Hepatocyte (in vitro differentiated cells): ENCODE results near the gene ADAP1. TPM values are rescaled to one million over a fixed set of nuclear protein-coding genes. Genes with fewer than 3 reads are reported as not detected.

Source experiments
- DNase-seq: peaks from one replicate; pipeline ENCODE4 v3.0.0-alpha.2; 2016; ENCODE audit warnings: low spot score
- H2AFZ ChIP-seq: fragments of 200-600 bp; sonication (generic); 2 replicates; pipeline ENCODE4 v1.6.0; 2016; ENCODE audit warnings: antibody characterized with exemption, mild to moderate bottlenecking
- H3K27ac ChIP-seq: fragments of 200-600 bp; sonication (generic); 2 replicates; pipeline ENCODE4 v1.5.1; 2016; ENCODE audit warnings: mild to moderate bottlenecking
- H3K27me3 ChIP-seq: fragments of 200-600 bp; sonication (generic); 2 replicates; pipeline ENCODE4 v1.6.1; 2016
- H3K36me3 ChIP-seq: fragments of 200-600 bp; sonication (generic); replicated peaks from 2 replicates; pipeline ENCODE4 v1.5.1; 2016; ENCODE audit warnings: low read depth; ENCODE audit not compliant: insufficient read depth
- H3K4me1 ChIP-seq: fragments of 200-600 bp; sonication (generic); 2 replicates; pipeline ENCODE4 v1.5.1; 2016; ENCODE audit warnings: mild to moderate bottlenecking, moderate library complexity; ENCODE audit not compliant: insufficient read depth
- H3K4me2 ChIP-seq: fragments of 200-600 bp; sonication (generic); 2 replicates; pipeline ENCODE4 v1.6.0; 2016
- H3K4me3 ChIP-seq: fragments of 200-600 bp; sonication (generic); 2 replicates; pipeline ENCODE4 v1.5.1; 2016; ENCODE audit warnings: mild to moderate bottlenecking
- H3K79me2 ChIP-seq: fragments of 200-600 bp; sonication (generic); 2 replicates; pipeline ENCODE4 v1.6.0; 2017; ENCODE audit warnings: mild to moderate bottlenecking
- H3K9me2 ChIP-seq: fragments of 200-600 bp; sonication (generic); replicated peaks from 2 replicates; pipeline ENCODE4 v1.6.0; 2017; ENCODE audit warnings: mild to moderate bottlenecking; ENCODE audit not compliant: insufficient read depth
- H3K9me3 ChIP-seq: fragments of 200-600 bp; sonication (generic); 2 replicates; pipeline ENCODE4 v1.5.1; 2016; ENCODE audit warnings: low read depth, mild to moderate bottlenecking
- H4K20me1 ChIP-seq: fragments of 200-600 bp; sonication (generic); 2 replicates; pipeline ENCODE4 v1.6.0; 2016; ENCODE audit warnings: mild to moderate bottlenecking; ENCODE audit not compliant: insufficient read depth, poor library complexity, severe bottlenecking
- EZH2 ChIP-seq: fragments of 200-600 bp; sonication (generic); IDR thresholded peaks from 2 replicates; pipeline ENCODE4 v1.6.1; 2016; ENCODE audit warnings: antibody characterized with exemption, mild to moderate bottlenecking, borderline replicate concordance
- EZH2phosphoT487 ChIP-seq: fragments of 200-600 bp; sonication (generic); IDR thresholded peaks from one replicate; pipeline ENCODE4 v1.6.1; 2018; ENCODE audit warnings: antibody characterized with exemption, mild to moderate bottlenecking, low read depth, moderate library complexity; ENCODE audit not compliant: unreplicated experiment, severe bottlenecking
- WGBS: methylation state at CpG from one replicate; pipeline ENCODE4 v1.1.6; 2016; ENCODE audit warnings: low lambda C conversion rate; ENCODE audit errors: missing lambda C conversion rate; 5-methylcytosine and 5-hydroxymethylcytosine counted together
- polyA plus RNA-seq: library from polyadenylated mRNA; unstranded; fragments of >200 nt; fragmentation: Nextera tagmentation; extraction: Ambion mirVana; gene quantifications from 2 replicates; pipeline ENCODE4 v1.2.1, GENCODE V29; 2016
- total RNA-seq: library from RNA; depleted of rRNA; stranded (reverse); fragments of >200 nt; gene quantifications from 2 replicates; pipeline ENCODE4 v1.2.3, GENCODE V29; 2014
- TF ChIP-seq, protein P1 (sequence below): fragments of 200-600 bp; sonication (generic); IDR thresholded peaks from 2 replicates; pipeline ENCODE4 v1.5.1; 2016; ENCODE audit warnings: antibody characterized with exemption, mild to moderate bottlenecking; ENCODE audit not compliant: poor library complexity

ADAP1 gene
- total and polyA plus RNA-seq, 2 experiments from 2014 or later: 25.6 to 35.7 TPM

DNA sequence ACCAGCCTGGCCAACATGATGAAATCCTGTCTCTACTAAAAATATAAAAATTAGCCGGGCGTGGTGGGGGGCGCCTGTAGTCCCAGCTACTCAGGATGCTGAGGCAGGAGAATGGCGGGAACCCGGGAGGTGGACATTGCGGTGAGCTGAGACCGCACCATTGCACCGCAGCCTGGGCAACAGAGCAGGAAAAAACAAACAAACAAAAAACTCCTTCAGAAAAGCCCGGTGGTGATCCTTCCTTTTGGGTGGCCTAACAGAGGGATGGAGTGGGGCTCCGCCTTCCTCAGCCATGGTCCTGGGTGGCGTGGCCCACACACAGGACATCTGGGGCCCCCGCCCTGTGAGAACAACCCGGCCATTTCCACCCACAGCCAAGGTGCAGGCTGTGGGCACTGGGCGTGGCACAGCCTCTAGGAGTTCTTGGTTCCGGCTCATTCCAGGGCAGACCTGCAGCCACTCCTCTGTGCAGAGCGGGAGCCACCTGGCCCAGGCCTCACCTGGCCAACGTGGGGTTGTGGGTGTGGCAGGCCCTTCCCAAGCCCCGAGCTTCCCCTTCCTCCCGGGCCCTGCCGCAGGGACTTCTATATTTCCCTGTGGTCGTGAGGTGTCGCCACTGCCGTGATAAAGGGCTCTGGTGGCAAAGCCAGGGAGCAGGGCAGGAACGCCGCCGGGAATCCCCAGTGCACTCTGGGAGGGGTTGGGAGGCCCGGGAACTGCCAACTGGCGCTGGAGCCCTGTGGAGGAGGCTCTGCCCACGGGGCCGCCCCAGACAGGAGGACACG lies 40.6 kb downstream of the ADAP1 start:
- peaks cover 7% of the 10 kb centered on the region for H3K4me1 ChIP-seq
- no peaks in the 10 kb centered on the region for H3K79me2 ChIP-seq
- no peaks in the 10 kb centered on the region for H3K9me2 ChIP-seq
- no peak for TF ChIP-seq EZH2
- TF ChIP-seq EZH2phosphoT487: no peak
- TF ChIP-seq, protein P1, sequence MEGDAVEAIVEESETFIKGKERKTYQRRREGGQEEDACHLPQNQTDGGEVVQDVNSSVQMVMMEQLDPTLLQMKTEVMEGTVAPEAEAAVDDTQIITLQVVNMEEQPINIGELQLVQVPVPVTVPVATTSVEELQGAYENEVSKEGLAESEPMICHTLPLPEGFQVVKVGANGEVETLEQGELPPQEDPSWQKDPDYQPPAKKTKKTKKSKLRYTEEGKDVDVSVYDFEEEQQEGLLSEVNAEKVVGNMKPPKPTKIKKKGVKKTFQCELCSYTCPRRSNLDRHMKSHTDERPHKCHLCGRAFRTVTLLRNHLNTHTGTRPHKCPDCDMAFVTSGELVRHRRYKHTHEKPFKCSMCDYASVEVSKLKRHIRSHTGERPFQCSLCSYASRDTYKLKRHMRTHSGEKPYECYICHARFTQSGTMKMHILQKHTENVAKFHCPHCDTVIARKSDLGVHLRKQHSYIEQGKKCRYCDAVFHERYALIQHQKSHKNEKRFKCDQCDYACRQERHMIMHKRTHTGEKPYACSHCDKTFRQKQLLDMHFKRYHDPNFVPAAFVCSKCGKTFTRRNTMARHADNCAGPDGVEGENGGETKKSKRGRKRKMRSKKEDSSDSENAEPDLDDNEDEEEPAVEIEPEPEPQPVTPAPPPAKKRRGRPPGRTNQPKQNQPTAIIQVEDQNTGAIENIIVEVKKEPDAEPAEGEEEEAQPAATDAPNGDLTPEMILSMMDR: no peak
- no peak overlapping the region for H3K27ac ChIP-seq
- no peaks in the 10 kb centered on the region for H4K20me1 ChIP-seq
- no peaks in the 10 kb centered on the region for H3K9me3 ChIP-seq
- no peaks in the 10 kb centered on the region for H3K27me3 ChIP-seq
- 88% methylated on average over 31 of the region's 31 CpGs for WGBS
- H3K36me3 ChIP-seq: no peaks in the 10 kb centered on the region
- no peak for DNase-seq
- H2AFZ ChIP-seq: no peak overlapping the region
- no peak overlapping the region for H3K4me3 ChIP-seq
- H3K4me2 ChIP-seq: no peak overlapping the region

DNA sequence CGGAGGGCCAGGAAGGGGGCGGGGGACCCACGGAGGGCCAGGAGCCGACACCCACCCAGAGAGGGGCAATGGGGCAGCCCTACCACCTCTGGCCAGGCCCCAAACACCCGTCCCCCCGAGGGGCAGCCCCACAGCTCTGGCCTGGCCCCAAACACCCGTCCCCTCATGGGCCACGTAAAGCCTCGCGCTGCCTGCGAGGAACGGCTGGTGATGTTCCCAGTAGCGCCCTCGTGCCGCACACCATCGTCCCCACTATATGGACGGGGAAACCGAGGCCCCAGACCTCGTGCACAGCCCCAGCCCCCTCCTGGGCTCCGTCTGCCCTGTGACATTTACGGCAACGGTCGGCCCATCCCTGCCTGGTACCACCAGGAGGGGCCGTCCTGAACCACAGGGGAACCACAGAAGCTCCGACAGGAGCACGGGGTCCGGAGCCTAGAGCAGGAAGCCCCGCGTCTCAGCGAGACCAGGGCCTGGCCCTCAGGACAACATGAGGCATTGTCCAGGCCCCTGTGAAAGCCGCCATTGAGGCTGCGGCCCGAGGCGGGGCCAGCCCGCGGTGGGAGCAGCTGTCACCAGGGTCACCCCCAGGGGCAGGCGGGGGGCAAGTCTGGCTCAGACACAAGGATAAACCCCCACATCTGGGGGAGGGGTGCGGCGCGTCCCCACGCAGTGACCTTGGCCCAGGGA lies 42.5 kb downstream of the ADAP1 start:
- no peak for TF ChIP-seq EZH2
- TF ChIP-seq EZH2phosphoT487: no peak
- TF ChIP-seq, protein P1: no peak
- Histone ChIP-seq H3K9me3 (no peaks in the 10 kb centered on the region), H3K4me1 (peaks cover 7% of the 10 kb centered on the region)

DNA sequence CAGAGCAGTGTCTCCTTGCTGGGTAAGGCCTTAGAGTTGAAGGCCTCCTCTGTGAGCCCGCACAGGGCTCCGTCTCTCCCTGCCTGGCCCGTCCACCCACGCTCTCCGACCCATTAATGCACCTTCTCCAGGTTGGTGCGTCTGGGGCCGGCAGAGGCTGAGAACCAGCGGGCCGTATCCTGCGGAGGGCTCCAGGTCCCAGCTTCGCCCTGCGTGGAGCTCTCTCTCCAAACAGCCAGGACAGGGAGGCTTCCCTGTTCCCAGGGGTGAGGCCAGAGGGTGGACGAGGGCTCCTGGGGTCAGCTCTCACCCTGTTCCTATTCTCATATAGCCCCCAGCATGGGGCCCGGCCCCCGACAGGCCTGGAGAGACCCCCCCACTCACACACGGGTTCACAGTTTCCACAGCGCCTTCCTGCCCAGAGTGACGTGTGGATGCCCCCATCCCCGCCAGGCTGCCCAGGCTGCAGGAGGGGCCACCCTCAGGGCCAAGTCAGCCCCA lies 43.5 kb downstream of the ADAP1 start:
- TF ChIP-seq EZH2 (no peak), EZH2phosphoT487 (no peak)
- TF ChIP-seq, protein P1: no peak
- H3K79me2 ChIP-seq: no peaks in the 10 kb centered on the region
- H4K20me1 ChIP-seq: no peaks in the 10 kb centered on the region
- no peaks in the 10 kb centered on the region for H3K9me2 ChIP-seq
- no peaks in the 10 kb centered on the region for H3K9me3 ChIP-seq
- no peak overlapping the region for H3K4me2 ChIP-seq
- H3K27ac ChIP-seq: no peak overlapping the region
- no peaks in the 10 kb centered on the region for H3K27me3 ChIP-seq
- no peak for DNase-seq
- H3K36me3 ChIP-seq: no peaks in the 10 kb centered on the region
- H2AFZ ChIP-seq: no peak overlapping the region
- H3K4me3 ChIP-seq: no peak overlapping the region
- H3K4me1 ChIP-seq: peaks cover 7% of the 10 kb centered on the region
- WGBS: 85% methylated on average over 16 of the region's 19 CpGs

More for the DNA sequence above, 42.5 kb downstream of the ADAP1 start:
- no peaks in the 10 kb centered on the region for H3K36me3 ChIP-seq
- no peak overlapping the region for H3K27ac ChIP-seq
- no peak overlapping the region for H3K4me2 ChIP-seq
- H3K27me3 ChIP-seq: no peaks in the 10 kb centered on the region
- H4K20me1 ChIP-seq: no peaks in the 10 kb centered on the region
- no peaks in the 10 kb centered on the region for H3K9me2 ChIP-seq
- WGBS: 96% methylated on average over 23 of the region's 41 CpGs
- no peaks in the 10 kb centered on the region for H3K79me2 ChIP-seq
- no peak for DNase-seq
- H2AFZ ChIP-seq: no peak overlapping the region
- no peak overlapping the region for H3K4me3 ChIP-seq
